Calu3 (cell line): ENCODE data around the gene ELMOD2. TPM values are rescaled to one million over a fixed set of nuclear protein-coding genes. Genes with fewer than 3 reads are reported as not detected.

Source experiments
- BruUV-seq: library from RNA; stranded (reverse); fragments of 400-500 nt; replicated peaks from 2 replicates; lab custom pipeline; 2021; lab: Mats Ljungman, UMichigan
- CTCF ChIA-PET: fragments of 300-600 bp; sonication (Branson Sonifier 250); formaldehyde crosslinking; loops from one replicate; lab custom pipeline; 2022; ENCODE audit warnings: antibody characterized with exemption; lab: Charles Lee
- DNase-seq: peaks from one replicate; pipeline ENCODE4 v3.0.0; 2022
- H3K27ac Mint-ChIP-seq: one replicate; pipeline ENCODE4 v1.8.0; 2022; ENCODE audit warnings: mixed read lengths; ENCODE audit not compliant: unreplicated experiment
- H3K27me3 Mint-ChIP-seq: one replicate; pipeline ENCODE4 v1.8.0; 2022; ENCODE audit warnings: mixed read lengths; ENCODE audit not compliant: unreplicated experiment
- H3K36me3 Mint-ChIP-seq: one replicate; pipeline ENCODE4 v1.8.0; 2022; ENCODE audit warnings: mild to moderate bottlenecking, moderate library complexity, mixed read lengths; ENCODE audit not compliant: insufficient read depth, unreplicated experiment
- H3K4me1 Mint-ChIP-seq: one replicate; pipeline ENCODE4 v1.8.0; 2022; ENCODE audit warnings: mild to moderate bottlenecking, low read depth, mixed read lengths; ENCODE audit not compliant: unreplicated experiment
- H3K4me3 Mint-ChIP-seq: one replicate; pipeline ENCODE4 v1.8.0; 2022; ENCODE audit warnings: mild to moderate bottlenecking, low read depth, moderate library complexity, mixed read lengths; ENCODE audit not compliant: unreplicated experiment
- H3K9me3 Mint-ChIP-seq: one replicate; pipeline ENCODE4 v1.8.0; 2022; ENCODE audit warnings: low read depth, mixed read lengths; ENCODE audit not compliant: unreplicated experiment
- intact Hi-C: fragments of 100-400 bp; cut with micrococcal nuclease; formaldehyde crosslinking; loops from one replicate; pipeline ENCODE4 v1.10.0; 2022; ENCODE audit not compliant: unreplicated experiment
- total RNA-seq: library from RNA; stranded (reverse); gene quantifications from 2 replicates; pipeline ENCODE4 v1.2.3, GENCODE V29; 2022
- TF ChIP-seq, protein P1 (sequence below): fragments of 200-600 bp; IDR thresholded peaks from one replicate; pipeline ENCODE4 v1.8.0; 2022; ENCODE audit warnings: antibody characterized with exemption; ENCODE audit not compliant: unreplicated experiment

Gene ELMOD2
- total RNA-seq, 1 experiment from 2014 or later = 22.5 TPM

DNA sequence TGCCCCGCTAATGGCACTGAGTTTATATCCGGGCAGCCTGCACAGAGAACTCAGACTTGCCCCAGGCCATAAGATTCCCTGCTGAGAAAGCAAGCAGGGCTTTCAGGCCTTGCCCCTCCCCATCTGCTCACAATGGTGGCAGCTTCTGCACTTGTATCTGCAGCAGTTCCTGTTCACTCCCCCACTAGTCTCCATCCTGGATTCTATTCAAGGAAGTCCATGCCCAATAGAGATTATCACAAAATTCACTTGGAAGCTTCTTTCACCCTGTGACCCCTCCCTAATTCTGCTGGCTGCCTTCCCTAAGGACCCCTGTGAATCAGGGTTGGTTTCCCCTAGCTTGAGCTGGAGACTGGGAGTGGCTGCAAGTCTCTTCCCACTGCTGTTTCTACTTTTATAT, 79.3 kb downstream of the ELMOD2 start:
- intact Hi-C loops = no loop called here
- H3K27me3 Mint-ChIP-seq = peaks cover 36% of the 10 kb centered on the region
- no TSS peak for BruUV-seq
- H3K4me3 Mint-ChIP-seq = no peak overlapping the region
- H3K9me3 Mint-ChIP-seq = no peaks in the 10 kb centered on the region
- TF ChIP-seq, protein P1, sequence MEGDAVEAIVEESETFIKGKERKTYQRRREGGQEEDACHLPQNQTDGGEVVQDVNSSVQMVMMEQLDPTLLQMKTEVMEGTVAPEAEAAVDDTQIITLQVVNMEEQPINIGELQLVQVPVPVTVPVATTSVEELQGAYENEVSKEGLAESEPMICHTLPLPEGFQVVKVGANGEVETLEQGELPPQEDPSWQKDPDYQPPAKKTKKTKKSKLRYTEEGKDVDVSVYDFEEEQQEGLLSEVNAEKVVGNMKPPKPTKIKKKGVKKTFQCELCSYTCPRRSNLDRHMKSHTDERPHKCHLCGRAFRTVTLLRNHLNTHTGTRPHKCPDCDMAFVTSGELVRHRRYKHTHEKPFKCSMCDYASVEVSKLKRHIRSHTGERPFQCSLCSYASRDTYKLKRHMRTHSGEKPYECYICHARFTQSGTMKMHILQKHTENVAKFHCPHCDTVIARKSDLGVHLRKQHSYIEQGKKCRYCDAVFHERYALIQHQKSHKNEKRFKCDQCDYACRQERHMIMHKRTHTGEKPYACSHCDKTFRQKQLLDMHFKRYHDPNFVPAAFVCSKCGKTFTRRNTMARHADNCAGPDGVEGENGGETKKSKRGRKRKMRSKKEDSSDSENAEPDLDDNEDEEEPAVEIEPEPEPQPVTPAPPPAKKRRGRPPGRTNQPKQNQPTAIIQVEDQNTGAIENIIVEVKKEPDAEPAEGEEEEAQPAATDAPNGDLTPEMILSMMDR = no peak
- H3K27ac Mint-ChIP-seq = no peak overlapping the region
- H3K36me3 Mint-ChIP-seq = no peaks in the 10 kb centered on the region
- H3K4me1 Mint-ChIP-seq = no peaks in the 10 kb centered on the region
- no peak for DNase-seq
- CTCF ChIA-PET = no interaction called here

Other genes with a start within 250 kb of the ELMOD2 start
- gene SCOC, start 150.5 kb upstream of the ELMOD2 start, total RNA-seq = 59.4 and 70.1 TPM in 2 replicates
- gene CLGN, start 96.5 kb upstream of the ELMOD2 start, total RNA-seq = 2.1 and 2.9 TPM in 2 replicates
- gene MGAT4D, start 25.9 kb upstream of the ELMOD2 start, total RNA-seq = not detected in 2 replicates
- not detected in 2 replicates for gene UCP1, start 44.8 kb downstream of the ELMOD2 start, total RNA-seq
- 7.5 and 9.4 TPM in 2 replicates for gene TBC1D9, start 232.2 kb downstream of the ELMOD2 start, total RNA-seq